ENCODE measurements around the gene AAK1. TPM values are rescaled to one million over a fixed set of nuclear protein-coding genes. Genes with fewer than 3 reads are reported as not detected.
"Not testable (repeated sequence)": the region's sequence is repeated elsewhere in the genome, so short reads cannot be mapped to it uniquely, and the experiment has no call there.

AAK1 gene
- 30.8 TPM for total RNA-seq (ENCODE audit: insufficient read depth, low replicate concordance)

DNA sequence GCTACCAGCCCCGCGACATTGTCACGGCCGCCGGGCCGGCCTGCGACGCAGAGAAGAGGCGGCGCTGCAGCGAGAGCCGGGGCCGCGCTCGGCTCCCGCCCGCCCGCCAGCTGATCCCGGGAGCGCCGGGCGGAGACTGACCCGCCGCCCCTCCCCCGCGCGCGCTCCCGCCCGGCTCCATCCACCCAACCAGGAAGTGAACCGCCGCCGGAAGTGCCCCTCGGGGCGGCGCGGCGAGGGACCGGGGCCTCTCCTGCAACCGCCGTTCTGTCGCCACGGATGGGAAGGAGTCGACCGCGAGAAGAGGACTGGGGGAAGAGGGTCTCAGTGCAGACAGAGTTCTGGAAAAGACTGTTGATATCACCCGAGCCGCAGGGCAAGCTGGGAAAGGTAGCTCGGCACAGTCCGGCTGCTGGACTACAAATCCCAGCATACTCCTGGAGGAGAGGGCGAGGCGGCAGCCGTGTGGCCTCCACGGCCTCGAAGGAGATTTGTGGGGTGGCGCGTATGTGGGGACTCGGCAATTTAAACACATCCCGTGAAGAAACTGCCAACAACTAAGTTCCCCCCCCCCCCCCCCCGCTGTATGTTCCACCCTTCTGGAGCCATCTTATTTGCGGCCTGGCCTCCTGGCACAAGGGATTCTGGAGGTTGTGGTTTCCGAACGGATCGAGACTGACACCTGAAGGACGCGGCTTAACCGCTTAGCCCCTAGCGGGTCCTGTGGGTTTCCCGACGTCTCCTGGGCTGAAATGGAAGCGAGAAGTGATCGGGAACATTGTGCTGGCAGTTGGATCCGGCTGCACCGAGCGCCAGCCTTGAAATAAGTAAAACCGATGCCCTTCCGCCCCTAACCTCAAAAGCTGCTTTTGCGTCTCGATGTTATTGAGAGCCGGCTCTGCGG, at the start of gene AAK1:
Gene AAK1, minus strand, starts transcription at position 138 of the 904 bp plus-strand sequence. CDS start 699 bp downstream, outside the sequence.
- peak; percentile 95 for DNase-seq (ENCODE audit: low spot score)

- no peak for DNase-seq (ENCODE audit: low spot score)
Measured at GRCh38 chr2:69692424-69692823, 48.9 kb upstream of the AAK1 start.

- DNase-seq (ENCODE audit: low spot score) = no peak
Measured at GRCh38 chr2:69689969-69690368, 46.4 kb upstream of the AAK1 start.

GRCh38 chr2:69689466-69689865, 45.9 kb upstream of the AAK1 start:
- no peak for DNase-seq (ENCODE audit: low spot score)

DNA sequence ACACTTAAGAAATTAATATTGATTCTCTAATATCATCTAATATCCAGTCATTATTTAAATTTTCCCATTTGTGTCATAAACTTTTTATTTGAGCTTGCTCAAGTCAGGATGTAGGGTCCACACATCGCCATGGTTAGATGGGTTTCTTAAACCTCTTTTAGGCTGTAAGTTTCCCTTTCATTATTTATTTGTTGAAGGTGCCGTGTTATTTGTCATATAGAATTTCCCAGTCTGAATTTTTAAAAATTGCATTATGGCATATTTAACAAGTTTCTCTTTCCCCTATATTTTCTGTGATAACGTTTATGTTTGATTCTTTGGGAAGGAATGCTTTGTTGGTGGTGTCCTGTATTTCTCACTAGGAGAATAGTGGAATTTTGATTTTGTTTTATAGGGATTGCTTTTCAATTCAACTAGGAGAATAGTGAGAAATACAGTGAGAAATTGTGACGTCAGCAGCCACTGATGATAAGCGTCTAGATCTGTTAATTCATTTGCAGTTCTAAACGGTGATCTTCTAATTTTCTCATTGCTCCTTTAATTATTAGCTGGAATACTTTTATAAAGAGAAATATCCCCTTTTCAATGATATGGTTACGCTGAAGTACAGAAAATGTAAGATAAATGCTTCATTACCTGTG, 44.6 kb upstream of the AAK1 start:
- no peak for DNase-seq (ENCODE audit: low spot score)

DNA sequence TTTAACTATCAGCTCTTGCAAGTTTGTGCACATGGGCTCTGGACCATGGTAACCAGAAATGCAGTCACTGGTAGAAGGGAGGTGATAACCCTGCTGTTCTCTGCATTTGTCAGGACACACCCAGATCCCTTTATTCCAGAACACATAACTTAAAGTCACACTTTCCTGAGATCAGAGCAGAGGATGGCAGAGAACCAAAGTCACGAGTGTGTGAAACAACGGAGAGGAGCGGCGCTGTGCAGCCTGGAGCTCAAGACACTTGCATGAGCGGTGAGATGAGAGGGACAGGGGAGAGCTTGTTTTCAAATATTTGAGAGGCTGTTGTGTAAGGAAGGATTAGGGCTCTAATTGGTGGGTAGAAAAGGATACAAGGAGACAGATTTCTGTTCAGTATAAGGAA, 43.3 kb upstream of the AAK1 start:
- DNase-seq (ENCODE audit: low spot score) = peak; percentile 18

DNA sequence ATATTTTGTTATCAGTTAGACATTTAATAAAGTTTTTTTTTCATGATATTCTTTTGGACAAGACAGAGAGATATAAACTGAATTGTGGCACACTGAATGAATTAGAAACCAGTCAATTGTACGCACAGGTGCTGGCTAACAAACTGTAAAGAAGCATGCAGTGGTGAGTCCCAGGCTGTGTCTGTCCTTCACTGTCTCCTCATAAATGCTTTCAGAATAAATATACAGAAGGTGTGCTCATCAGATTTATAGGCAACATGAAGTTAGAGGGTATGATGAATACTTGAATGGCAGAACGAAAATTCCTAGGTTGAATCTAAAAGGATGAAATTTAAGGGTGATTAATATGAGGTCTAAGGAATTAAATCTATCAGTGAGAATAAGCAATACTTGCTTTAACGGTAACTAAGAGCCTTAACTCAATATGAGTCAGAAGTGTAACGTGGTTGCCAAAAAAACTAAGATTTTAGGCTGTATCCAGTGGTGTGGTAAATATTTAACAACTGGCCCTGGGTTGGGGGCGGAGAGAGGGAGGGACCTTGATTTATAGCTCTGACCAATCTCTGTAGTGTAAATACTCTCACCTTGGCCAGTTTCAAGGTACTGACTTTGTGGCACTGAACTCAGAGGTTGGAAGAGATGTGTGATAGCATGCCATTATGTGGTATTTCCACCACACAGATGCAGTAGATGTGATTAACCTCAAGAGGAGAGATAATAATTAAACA, 41.9 kb upstream of the AAK1 start:
- peak; percentile 25 for DNase-seq (ENCODE audit: low spot score)

DNA sequence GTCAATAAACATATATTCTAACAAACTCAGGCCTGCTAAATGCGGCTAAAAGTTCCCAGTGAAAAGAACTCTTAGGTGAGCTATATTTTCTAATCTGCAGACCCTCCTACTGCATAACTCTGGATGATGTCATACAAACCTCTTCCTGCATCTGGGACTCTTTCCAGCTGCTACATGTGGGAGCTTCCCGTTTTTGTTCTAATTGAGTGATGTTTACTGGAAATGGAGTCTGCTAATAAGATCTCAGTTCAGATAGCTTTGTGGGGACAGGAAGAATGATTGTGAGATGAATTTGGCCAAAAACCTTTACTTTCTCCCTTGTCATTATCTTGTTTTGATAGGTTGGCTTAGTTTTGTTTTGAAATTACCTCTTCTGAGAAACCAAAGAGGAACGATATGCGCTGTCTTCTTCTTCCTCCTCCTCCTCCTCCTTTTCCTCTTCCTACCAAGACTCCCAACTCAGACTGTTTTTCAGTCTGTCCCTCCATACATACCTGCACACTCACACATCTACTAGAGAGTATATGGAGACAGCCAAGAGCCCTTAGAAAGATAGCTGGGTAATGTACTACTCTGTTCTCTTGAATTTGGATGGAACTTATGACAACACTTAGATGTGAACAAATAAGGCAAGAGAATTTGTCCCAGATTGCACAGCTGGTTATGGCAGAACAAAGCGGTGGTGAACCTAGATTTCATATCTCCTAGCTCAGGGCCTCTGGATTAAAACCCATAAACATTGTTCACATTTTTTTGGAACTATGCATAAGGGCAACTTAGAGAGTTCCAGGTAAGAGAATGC, 39.8 kb upstream of the AAK1 start:
- DNase-seq (ENCODE audit: low spot score) = peak; percentile 81

DNA sequence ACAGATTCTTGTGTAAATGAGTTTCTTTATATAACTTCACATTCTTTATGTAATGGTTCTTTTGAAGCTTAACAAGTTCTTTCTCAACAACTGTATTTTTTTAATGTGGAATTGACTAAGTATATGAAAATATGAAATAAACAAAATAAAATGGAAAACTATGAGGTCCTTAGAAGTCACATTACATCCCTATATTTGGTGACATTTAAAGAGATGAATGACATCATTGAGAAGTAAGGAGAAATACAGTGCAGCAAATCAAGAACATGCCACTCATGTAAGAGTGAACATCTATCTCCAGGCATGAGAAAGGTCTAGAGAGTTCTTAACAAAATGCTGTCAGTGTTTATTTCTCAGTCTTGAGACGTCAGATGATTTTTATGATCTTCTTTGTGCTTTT, 39.0 kb upstream of the AAK1 start:
- DNase-seq (ENCODE audit: low spot score) = no peak

- no peak for DNase-seq (ENCODE audit: low spot score)
Measured at GRCh38 chr2:69680001-69680675, 36.6 kb upstream of the AAK1 start.

- no peak for DNase-seq (ENCODE audit: low spot score)
Measured at GRCh38 chr2:69677914-69678313, 34.4 kb upstream of the AAK1 start.

DNA sequence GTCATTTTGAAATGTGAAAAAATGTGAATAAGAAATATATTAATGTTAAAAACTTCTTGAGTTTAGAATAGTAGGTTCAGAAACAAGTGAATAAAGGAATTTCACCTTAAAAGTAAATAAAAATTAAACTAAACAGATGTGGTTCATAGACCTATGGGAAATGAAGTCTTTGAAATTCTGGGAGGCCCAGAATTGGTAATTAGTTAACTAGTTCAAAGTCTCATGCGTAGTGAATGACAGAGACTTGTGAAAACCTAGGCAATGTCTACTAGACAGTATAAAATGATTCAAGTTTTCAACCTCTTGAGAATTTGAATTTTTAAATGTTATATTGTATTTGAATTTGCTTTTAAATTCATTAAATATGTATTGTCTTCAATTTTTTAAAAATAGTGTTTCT, 32.6 kb upstream of the AAK1 start:
- no peak for DNase-seq (ENCODE audit: low spot score)

DNA sequence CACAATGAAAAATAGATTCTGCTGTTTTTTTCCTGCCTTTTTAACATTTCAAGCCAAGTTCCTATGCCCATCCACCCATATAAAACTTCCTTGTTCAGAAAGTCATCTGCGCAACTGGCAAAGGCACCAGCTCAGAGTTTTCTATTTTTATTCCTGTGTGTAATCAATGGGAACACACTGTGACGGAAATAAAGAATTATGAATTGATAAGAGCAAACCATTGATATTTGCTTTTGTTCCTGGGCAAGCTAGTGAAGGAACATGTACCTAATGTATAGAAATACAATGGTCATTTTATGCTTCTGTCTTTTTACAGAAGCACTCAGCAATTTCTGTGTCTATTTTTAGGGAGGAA, 30.8 kb upstream of the AAK1 start:
- no peak for DNase-seq (ENCODE audit: low spot score)

GRCh38 chr2:69673098-69673497, 29.6 kb upstream of the AAK1 start:
- not testable (repeated sequence) for DNase-seq (ENCODE audit: low spot score)

DNA sequence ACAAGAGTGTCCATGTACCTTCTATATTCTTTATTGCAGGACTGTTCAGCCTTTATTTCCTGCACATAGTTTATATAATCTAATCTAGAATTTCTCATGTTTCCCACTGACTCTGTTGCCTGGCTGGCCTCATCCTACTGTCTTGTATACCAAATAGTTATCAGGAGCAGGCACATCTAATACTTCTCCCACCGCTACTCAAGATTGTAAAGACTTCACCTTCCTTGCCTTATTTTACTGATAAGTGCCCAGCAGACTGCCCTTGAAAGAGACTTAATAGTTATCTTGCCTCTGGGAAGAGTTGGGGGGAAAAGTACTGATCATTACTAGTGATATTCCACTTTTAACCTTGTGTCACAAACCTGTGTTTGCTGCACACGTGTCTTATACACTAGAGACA, 26.1 kb upstream of the AAK1 start:
- DNase-seq (ENCODE audit: low spot score) = no peak

DNA sequence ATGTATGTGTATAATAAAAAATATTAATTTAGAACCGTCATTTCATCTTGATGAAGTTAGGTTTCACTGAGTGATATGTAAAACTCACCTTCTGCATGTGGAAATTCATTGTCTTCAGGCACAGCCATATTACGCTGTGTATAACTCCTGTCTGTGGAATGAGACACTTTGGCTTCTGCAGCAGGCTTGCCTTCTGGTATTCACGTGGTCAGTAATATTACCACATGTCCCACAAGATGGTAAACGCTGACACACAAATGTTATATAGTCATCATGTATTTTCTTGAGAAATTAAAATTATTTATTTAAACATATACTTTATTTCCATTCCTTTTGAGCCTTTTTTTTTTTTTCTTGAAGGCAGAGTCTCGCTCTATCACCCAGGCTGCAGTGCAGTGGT, 25.1 kb upstream of the AAK1 start:
- DNase-seq (ENCODE audit: low spot score) = no peak

GRCh38 chr2:69667805-69668382, 24.4 kb upstream of the AAK1 start:
- DNase-seq (ENCODE audit: low spot score) = peak; percentile 67

DNA sequence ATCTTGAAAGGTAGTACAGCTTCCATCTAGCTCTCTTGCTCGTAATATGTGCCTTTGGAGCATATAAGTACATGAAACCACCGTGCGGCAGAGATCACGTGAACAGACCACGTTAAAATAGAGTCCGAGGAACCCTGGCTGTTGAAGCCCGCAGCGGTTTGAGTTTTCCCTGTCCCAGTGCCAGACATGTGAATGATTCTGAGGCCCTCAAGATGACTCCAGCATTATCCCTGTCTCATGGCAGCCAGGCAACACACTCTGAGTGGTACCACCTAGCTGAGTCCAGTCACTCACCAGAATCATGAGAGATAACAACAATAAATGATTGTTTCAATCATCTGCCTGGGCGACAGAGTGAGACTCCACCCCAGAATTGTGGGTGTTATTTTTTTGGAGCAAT, 21.6 kb upstream of the AAK1 start:
- no peak for DNase-seq (ENCODE audit: low spot score)

DNA sequence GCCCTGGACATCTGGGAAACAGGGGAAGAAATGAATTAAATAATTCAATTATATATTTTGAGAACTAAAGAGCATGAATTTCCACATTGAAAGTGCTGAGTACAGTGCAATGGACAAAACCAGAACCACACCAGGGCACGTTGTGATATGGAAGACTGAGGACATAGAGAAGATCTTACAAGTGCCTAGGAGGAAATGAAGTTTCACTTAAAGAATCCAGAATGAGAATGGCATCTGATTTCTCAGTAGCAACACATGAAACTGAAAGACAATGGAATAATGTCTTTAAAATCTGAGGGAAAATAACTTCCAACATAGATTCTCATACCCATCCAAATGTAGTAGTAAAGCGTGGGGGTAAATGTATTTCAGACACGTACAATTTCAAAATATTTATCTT, 20.3 kb upstream of the AAK1 start:
- DNase-seq (ENCODE audit: low spot score) = no peak

DNA sequence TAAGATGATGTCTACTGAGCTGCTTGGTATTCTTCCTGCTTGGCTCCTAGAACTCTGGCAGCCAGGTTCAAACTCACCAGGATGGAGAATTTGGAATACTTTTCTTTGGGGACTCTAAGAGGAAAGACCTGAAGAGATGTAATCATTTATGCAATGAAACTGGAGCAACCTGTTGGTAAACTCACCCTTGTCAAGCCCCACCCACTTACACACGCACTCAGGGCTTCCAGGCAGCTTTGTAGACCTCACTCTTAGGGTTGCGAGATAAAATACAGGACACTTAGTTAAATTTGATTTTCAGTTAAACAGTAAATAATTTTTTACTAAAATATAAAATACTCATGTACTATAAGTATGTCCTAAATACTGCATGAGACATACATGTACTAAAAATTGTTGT, 19.0 kb upstream of the AAK1 start:
- not testable (repeated sequence) for DNase-seq (ENCODE audit: low spot score)

DNA sequence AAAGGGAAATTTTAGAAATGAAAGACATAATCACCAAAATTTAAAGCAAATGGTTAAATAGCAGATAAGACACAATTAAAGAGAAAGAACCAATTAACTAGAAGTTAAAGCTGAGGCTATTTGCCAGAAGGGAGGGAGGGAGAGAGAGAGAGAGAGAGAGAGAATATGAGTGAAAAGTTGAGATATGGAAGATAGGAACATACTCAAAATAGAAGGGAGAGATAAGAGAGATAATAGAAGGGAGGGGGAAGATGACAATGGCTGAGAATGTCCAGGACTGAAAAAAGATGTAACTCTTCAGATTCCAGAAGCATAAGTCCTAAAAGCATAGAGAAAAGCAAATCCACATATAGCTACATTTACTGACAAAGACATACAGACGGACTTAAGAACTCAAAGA, 17.1 kb upstream of the AAK1 start:
- peak; percentile 64 for DNase-seq (ENCODE audit: low spot score)
